ENCODE data around the gene ZNF415.
"Not testable (repeated sequence)": the region's sequence is repeated elsewhere in the genome, so short reads cannot be mapped to it uniquely, and the experiment has no call there.

The ZNF415 gene

DNA sequence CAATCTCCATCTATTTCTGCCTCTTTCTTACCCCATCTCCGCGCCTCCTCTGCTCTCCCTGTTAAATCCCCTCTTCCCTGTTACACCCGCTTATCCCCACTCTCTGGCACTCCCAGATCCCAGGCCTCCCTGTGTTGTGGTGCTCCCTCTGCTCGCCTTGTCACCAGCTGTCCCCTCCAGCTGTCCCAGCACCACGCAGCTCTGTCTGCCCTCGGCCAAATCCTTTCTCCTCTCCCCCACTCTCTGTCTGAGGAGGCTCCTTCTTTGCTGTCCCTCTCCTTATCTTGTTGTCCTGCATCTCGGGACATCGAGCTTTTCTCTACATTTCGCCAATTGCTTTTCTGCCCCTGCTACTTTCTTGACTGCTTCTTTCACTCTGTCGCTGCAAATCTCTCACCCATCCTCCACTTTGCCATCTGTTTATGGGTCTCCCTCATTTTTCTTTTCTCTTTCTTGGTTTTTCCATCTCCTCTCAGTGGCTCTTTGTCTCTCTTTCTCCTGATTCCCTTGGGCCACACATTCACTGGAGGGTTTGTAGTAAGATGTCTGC, 30.4 kb downstream of the ZNF415 start:
- no peak for DNase-seq

DNA sequence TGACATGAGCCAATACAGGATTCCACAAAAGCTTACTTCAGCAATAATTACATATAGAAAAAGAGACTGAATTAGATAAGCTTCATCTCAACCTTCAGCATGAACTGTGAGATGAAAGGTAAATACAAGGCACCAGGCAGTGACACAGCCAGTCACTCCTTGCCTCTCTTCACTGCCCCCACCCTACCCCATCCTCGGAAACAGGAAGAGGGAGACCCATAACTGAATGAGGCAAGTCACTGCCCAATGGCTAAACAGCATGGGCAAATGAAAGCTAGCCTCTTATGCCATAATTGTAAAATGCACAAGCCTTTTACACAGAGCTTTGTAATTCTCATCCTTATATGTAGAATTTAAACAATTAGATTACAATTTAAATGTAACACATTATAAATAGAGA, 31.2 kb downstream of the ZNF415 start:
- no peak for DNase-seq

DNA sequence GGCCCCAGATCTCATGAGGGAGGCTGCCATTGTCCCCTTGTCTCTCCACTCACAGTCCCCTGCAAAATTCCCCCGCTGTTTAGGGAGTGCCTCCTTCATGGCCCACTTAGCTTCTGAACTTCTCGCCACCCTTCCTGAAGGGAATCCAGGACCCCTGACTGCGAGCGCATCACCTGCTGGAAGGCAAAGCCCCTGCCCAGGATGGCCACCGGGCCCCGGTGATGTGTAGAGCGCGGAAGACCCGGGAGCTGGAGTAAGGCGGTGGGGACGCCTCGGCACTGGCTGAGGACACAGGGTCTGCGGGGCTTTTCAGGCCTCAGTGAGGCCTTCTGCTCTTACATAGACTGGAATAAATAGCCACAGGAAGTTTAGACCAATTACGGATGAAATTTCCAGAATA, 34.1 kb downstream of the ZNF415 start:
- not testable (repeated sequence) for DNase-seq

DNA sequence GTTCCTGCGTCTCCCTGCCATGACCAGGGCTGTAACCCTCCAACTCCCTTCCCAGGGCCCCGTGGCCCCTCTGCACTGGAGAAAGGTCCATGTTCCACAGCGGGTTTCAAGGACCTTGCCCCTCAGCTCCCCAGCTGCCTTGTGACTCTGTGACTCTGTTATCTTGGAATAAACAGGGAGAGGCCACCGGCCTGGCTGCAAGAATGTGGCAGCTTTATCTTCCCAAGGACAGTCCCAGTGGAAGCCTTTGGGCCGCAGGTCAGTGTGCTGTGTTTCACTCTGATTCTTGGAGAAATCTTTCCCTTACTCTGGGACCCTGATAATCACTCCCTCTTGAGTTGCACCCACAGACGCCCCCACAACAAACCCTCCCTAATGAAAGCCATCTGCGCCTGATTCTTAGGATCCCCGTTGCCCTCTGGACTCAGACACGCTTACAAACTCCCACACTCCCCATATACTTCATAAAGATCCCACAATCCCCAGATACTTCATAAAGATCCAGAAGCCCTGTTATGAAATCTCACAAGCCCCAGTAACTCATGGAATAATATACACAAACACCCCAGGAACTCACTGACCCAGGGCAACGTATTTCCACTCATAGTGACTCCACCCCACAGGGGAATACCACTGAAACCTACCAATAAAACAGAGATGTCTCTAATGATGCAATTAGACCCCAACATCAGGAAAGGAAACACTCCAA, 35.6 kb downstream of the ZNF415 start:
- DNase-seq: not testable (repeated sequence)

DNA sequence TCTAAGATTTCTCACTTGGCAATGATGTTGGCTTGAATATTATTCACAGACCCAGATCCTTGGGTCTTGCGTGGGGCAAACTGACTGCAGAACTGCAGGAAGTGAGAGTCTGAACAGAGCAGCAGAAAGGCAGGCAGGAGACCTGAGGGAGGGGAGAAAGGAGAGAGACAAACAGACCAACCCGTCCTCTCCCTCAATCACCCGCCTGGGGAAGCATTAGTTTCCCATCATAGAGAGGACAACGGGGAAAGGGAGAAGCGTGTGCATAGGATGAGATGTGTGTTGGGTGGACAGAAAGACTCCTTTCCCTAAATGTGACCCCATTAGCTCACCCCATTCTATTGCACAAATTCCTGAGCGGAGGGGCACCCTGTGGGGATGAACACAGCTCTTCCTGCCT, 36.1 kb downstream of the ZNF415 start:
- not testable (repeated sequence) for DNase-seq

DNA sequence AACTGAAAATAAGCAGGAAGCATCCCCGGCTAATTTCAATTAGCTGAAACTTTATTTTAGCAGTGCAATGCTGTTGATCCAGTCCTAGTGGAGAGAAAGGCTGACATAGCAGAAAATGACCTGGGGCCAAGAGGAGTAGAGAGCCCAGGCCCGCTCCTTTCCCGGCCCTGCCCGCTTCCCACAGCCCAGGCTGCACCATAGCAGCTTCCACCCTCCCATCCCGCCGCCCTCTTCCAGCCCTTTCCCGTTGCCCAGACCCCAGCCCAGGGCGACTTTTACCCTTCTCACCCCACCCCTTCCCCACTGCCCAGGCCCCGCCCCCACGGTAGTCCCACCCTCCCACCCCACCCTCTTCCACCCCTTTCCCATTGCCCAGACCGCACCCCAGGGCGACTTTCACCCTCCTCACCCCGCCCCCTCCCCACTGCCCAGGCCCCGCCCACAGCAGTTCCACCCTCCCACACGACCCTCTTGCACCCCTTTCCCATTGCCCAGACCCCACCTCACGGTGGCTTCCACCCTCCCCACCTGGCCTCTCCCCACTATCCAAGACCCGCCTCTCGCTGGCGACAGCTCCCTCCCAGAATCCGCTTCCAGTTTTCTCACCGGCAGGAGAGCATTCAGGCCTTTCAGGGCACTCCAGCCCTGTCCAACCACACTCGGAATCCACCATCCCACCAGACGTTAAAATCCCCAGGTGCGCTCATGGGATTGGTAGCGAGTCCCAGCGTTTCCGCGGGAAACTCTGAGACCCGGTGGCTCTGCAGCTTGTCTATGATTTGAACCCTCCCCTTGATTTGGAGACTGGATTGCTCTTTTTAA, 37.7 kb downstream of the ZNF415 start:
- no peak for DNase-seq

DNA sequence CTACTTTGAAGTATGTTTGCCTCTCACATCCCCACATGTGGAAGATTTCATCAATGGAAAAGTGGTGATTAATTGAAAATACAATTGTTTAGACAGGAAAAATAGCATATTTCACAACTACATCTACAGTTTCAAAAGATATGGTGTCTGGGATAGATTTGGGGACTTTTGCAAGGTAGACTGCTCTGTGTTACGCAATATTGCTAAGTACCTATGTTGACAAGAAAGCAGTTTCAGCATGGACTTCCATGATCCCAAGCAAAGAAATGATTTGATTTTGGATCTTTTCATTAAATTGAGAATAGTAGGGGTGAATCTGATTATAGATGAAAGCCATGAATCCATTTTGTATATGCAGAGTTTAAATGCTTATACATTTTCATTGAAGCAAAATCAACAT, 40.0 kb downstream of the ZNF415 start:
- no peak for DNase-seq

DNA sequence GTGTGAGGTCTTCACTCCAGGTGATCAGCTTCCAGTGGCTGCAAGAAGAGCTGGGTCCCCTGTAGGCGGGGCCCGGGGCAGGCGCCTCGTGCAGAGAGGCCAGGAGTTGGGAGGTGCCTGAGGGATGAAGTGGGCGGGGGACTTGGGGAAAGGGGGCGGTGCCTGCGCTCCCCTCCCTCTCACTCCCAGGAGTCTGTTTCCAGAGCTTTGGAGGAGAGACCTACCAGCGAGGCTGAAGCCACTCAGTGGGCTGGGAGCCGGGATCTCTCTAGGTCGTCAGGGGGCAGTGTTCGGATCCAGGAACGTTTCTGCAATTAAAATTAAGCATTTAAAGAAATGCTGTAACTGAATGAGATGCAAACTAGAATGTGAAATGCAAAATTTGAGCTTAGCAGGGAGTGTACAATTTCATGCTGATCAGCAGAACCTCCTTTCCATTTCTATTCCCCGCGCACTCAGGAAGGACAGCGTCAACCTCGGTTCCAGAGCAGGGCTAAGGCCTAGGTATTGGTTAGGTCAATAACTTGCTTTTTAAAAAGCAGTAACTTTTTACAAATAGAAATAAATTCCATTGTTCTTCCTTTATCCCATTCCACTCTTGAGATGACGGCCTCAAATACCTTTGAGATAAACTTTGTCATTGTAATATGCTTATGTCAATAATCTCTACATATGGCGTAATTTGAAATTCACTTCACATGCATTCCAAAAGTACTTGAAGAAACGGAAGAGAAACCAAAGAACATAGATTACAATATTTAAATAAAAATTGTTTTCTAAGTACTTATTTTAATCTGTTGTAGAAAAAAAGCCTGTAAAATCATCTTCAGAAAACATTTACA, 41.1 kb downstream of the ZNF415 start:
- no peak for DNase-seq

DNA sequence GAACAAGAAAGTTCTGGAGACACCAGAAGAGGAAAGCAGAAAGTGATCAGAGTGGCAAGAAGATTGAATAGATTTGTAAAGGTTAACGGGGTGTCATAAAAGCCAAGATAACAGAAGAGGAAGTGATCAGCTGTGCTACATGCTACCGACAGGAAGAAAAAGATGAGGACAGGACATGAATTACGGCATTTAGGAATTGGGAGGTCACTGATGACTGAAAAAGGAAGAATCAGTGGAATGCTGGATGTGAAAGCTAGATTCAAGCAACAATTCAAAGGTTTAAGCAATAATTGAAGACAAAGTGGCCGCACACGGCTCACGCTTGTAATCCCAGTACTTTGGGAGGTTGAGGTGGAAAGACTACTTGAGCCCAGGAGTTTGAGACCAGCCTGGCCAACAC, 44.6 kb downstream of the ZNF415 start:
- no peak for DNase-seq

DNA sequence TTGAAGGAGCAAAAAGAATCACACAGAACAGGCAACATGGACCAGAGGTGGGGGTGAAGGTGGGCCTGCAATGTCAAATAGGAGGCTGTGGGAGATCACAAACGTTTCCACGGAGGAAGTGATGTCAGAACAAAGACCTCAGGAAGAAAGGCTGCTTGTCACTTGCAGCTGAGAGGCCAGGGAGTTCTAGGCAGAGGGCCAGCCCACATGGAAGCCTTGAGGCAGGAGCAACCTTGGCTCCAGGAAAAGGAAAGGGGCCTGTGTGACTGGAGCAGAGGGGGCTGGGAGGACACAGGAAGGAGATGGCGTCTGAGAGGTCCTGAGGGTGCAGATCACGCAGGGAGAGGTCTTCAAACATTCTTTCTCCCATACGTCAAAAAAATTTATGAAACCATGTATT, 45.8 kb downstream of the ZNF415 start:
- no peak for DNase-seq

DNA sequence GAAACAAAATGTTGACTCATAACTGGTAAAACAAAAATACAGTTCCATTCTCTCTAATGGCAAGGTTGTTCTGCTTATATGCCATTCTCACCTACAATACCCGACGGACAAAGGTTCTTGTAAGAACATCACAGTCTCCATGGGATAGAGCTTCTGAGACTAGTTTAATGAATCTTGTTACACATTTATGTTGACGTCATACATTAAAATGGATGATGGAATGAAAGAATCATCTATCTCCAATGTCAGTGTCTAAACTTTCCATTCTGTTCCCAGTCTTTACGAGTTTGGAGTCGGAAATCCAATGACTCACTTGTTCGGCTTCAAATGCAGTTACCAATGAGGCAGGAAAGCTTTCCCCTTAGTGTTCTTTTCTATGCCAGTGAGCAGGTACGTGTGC, 47.2 kb downstream of the ZNF415 start:
- no peak for DNase-seq

DNA sequence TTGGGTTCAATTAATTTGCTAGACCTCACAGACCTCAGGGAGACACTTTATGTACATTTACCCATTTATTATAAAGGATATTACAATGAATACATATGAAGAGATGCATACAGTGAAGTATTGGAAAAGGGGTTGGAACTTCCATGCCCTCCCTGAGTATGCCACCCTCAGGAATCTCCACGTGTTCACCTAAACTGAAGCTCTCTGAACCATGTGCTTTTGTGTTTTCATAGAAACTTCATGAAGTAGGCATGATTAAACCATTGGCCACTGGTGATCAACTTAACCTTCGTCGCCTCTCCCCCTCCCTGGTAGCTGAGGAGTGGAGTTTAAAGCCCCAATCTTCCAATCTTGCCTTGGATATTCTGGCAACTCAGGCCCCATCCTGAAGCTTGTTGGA, 49.8 kb downstream of the ZNF415 start:
- no peak for DNase-seq

DNA sequence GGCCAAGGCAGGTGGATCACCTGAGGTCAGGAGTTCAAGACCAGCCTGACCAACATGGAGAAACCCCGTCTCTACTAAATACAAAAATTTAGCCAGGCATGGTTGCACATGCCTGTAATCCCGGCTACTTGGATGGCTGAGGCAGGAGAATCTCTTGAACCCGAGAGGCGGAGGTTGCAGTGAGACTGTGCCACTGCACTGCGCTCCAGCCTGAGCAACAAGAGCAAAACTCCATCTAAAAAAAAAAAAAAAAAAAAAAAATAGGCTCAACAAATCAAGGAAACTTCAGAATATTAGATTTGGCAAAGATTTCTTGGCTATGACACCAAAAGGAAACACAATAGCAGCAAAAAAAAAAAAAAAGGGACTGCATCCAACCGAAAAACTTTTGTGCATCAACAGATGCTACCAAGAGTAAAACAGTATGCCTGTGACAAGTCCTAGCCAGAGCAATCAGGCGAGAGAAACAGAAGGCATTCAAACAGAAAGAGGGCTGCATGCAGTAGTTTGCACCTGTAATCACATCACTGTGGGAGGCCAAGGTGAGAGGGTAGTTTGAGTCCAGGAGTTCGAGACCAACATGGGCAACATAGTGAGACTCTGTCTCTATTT, 53.3 kb downstream of the ZNF415 start:
- DNase-seq: no peak

DNA sequence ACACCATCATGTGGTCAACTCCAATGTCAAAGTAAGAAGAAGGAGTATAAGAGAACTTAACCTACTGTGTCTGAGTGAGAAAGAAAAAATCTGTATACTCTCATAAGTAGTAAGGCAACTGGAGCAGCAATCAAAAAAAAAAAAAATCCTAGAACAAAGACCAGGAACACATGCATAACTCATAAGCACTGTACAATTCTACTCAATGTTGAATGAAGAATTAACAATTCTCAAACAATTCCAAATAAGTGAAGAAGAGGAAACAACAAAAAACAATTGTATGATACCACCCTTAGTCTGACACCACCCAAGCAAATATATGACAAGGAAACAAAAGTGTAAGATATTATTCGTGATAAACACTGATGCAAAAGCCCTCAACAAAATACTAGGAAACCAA, 54.0 kb downstream of the ZNF415 start:
- DNase-seq: no peak

DNA sequence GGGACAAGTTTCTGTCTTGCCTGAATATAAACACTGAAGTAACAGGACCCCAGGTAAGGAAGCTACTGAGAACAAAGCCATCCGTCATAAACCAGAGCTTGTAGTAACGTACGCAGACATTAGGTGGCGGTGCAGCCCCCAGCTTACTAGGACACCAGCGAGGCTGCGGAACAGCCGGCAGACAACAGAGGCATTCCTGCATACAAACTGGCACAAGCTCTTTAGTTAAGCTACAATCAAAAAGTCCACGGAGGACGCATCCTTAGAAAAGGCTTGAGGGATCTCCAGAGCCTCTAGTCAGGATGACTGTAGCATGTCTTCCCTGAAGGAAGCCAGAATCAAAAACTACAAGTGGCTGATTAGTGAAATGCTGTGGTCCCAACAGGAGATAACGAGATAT, 55.7 kb downstream of the ZNF415 start:
- peak; percentile 23 for DNase-seq

DNA sequence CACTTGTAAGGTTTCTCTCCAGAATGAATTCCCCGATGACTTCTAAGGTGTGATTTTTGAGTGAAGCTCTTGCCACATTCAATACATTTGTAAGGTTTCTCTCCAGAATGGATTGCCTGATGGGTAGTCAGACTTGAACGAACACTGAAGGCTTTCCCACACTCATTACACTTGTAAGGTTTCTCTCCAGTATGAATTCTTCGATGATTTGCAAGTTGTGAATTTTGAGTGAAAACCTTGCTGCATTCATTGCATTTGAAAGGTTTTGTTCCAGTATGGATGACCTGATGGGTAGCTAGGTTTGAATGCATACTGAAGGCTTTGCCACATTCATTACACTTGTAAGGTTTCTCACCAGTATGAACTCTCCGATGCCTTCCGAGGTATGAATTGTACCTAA, 63.9 kb downstream of the ZNF415 start:
- no peak for DNase-seq

DNA sequence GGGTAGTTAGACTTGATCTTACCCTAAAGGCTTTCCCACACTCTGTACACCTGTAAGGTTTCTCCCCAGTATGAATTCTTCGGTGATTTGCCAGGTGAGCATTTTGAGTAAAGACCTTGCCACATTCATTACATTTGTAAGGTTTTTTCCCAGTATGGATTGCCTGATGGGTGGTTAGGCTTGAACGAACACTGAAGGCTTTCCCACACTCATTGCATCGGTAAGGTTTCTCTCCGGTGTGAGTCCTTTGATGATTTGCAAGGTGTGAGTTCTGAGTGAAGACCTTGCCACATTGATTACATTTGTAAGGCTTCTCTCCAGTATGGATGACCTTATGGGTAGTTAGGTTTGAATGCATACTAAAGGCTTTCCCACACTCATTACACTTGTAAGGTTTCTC, 64.5 kb downstream of the ZNF415 start:
- no peak for DNase-seq

DNA sequence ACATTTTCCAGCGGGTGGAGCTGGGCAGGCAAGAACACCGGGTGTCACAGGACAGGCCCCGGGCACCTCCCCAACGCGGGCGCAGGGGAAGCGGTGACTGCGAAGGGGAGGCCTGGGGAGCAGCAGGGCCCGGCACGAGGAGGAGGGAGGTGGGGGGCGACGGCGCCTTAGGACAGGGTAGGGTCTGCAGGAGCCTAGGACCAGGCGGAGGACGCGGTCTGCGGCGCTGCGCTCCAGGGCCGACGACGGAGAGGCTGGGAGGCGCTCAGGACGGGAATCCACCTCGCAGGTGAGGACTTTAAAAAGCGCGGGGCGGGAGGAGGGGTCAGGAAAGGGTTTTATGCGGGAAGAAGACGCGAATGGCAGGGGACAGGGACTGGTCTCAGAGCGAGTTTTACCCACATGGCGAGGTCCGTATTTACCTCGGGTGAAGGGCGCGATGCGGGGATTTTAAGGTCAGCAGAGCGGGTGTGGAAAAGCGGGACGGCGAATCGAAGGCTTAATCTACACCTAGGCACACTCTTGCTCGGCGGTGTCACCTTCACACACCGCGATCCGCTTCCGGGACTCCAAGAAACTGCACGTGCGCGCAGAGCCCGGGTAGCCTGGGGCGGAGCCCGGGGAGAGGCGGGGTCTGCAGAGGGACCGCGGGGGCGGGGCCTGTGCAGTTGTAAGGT, 74.7 kb downstream of the ZNF415 start:
- no peak for DNase-seq

Data from CD4-positive, alpha-beta T cell treated with Interferon gamma for 1 hour (primary cell).